Progenitor cell of endocrine pancreas (in vitro differentiated cells): Measurements from ENCODE around the gene SCP2. TPM values are rescaled to one million over a fixed set of nuclear protein-coding genes. Genes with fewer than 3 reads are reported as not detected.
A peak's percentile ranks its signal among the peaks of the same experiment; 100 is the strongest.

Source experiments
- DNase-seq: peaks from one replicate; pipeline ENCODE4 v3.0.0; 2021; ENCODE audit warnings: low spot score; ENCODE audit not compliant: unreplicated experiment
- H3K27ac Mint-ChIP-seq: 2 replicates; pipeline ENCODE4 v1.8.0; 2021; ENCODE audit warnings: mild to moderate bottlenecking, moderate library complexity, mixed read lengths
- H3K27me3 Mint-ChIP-seq: 2 replicates; pipeline ENCODE4 v1.8.0; 2021; ENCODE audit warnings: mixed read lengths
- H3K36me3 Mint-ChIP-seq: 2 replicates; pipeline ENCODE4 v1.8.0; 2022; ENCODE audit warnings: mixed read lengths; ENCODE audit not compliant: insufficient read depth
- H3K4me1 Mint-ChIP-seq: 2 replicates; pipeline ENCODE4 v1.8.0; 2021; ENCODE audit warnings: low read depth, mixed read lengths
- H3K4me3 Mint-ChIP-seq: 2 replicates; pipeline ENCODE4 v1.8.0; 2021; ENCODE audit warnings: low read depth, mild to moderate bottlenecking, moderate library complexity, mixed read lengths
- H3K9me3 Mint-ChIP-seq: 2 replicates; pipeline ENCODE4 v1.8.0; 2021; ENCODE audit warnings: low read depth, mixed read lengths
- total RNA-seq: library from RNA; stranded (reverse); gene quantifications from 2 replicates; pipeline ENCODE4 v1.2.1, GENCODE V29; 2021
- TF ChIP-seq, protein P1 (sequence below): fragments of 200-600 bp; sonication (generic); IDR thresholded peaks from one replicate; pipeline ENCODE4 v1.5.0; 2021; ENCODE audit warnings: antibody characterized with exemption, mild to moderate bottlenecking; ENCODE audit not compliant: unreplicated experiment

The SCP2 gene
- total RNA-seq, 1 donor from 2014 or later = 60.8 TPM

DNA sequence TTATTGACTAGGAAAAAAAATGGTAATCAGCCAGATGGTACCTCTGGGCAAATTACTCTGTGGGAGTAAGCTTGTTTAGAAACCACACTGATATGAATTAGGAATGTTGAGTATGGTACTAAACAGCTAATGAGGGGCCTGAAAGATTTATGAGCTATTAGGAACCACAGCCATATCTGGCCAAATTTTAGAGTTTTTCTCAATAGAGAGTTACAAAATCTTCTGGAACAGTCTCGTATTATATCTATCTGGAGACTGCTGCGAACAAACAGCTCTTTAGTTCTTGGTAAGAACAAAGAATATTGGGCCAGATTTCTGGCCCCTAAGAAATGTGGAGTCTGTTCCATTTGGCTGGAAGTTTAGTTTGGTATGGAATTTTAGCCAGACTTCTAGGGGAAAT is 130.1 kb downstream of the SCP2 start:
- Mint-ChIP-seq H3K4me3 (no peak overlapping the region), H3K27ac (no peak overlapping the region), H3K9me3 (no peaks in the 10 kb centered on the region), H3K4me1 (no peaks in the 10 kb centered on the region), H3K36me3 (peaks cover 9% of the 10 kb centered on the region), H3K27me3 (peaks cover 48% of the 10 kb centered on the region)
- TF ChIP-seq, protein P1, sequence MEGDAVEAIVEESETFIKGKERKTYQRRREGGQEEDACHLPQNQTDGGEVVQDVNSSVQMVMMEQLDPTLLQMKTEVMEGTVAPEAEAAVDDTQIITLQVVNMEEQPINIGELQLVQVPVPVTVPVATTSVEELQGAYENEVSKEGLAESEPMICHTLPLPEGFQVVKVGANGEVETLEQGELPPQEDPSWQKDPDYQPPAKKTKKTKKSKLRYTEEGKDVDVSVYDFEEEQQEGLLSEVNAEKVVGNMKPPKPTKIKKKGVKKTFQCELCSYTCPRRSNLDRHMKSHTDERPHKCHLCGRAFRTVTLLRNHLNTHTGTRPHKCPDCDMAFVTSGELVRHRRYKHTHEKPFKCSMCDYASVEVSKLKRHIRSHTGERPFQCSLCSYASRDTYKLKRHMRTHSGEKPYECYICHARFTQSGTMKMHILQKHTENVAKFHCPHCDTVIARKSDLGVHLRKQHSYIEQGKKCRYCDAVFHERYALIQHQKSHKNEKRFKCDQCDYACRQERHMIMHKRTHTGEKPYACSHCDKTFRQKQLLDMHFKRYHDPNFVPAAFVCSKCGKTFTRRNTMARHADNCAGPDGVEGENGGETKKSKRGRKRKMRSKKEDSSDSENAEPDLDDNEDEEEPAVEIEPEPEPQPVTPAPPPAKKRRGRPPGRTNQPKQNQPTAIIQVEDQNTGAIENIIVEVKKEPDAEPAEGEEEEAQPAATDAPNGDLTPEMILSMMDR = no peak
- no peak for DNase-seq

DNA sequence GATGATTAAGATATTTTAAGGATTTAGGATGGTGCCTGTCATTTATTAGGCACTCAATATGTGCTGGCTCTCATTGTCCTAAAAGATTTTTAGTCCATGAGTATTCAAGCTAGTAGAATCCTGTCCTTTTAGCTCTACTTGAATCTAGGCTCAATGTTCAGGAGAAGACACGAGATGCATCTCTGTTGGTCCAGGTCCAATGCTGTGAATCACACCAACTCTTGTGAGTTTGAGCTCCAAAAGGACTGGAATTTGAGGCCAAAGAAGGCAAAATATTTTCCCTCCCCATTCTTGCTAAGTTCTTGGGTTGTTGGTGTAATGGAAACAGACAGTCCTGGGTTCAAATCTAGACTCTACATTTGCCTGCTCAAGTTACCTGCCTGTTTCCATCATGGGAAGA is 133.5 kb downstream of the SCP2 start:
- no peaks in the 10 kb centered on the region for H3K9me3 Mint-ChIP-seq
- no peak for DNase-seq

DNA sequence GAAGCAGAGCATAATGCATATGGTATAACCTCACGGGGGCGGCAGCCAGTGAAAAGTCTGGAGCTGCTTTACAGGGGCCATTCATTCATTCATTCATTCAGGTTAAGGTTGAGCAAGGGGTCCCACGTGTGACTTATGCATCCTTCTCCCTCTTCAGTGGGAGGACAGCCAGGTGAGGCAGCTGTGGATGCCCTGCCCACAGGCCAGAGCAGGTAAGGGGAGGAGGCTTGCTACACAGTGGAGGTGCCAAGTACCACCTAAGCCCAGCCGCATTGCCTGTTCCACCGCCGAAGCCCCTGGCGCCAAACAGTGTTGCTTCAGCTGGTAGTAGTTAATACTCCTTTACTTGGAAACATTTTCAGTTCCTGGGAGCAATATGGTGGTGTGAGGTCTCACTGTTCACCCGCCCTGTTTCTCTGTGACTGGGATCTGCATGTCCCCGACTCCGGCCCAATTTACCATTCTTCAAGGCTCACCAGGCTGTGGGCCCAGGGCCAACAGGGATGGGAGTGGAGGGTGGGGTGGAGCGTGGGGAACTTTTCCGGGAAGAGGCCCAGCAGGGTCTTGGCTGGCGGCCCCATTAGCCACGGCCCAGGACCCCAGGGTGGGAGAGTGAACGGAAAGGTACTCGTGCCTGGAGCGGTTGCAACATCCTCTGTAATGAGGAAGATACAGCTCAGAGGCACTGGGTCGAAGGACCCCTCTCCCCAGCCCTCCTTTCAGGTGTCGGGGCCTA is 134.2 kb downstream of the SCP2 start:
- Mint-ChIP-seq H3K36me3 (no peaks in the 10 kb centered on the region), H3K4me3 (peak overlapping the region; percentile 61), H3K4me1 (no peaks in the 10 kb centered on the region), H3K27me3 (peaks cover 80% of the 10 kb centered on the region), H3K9me3 (no peaks in the 10 kb centered on the region), H3K27ac (no peak overlapping the region)
- DNase-seq = no peak
- TF ChIP-seq, protein P1 = no peak

More for the DNA sequence above, 133.5 kb downstream of the SCP2 start:
- H3K4me1 Mint-ChIP-seq = no peaks in the 10 kb centered on the region
- H3K27ac Mint-ChIP-seq = no peak overlapping the region
- peaks cover 77% of the 10 kb centered on the region for H3K27me3 Mint-ChIP-seq
- H3K36me3 Mint-ChIP-seq = no peaks in the 10 kb centered on the region
- TF ChIP-seq, protein P1 = no peak
- no peak overlapping the region for H3K4me3 Mint-ChIP-seq

DNA sequence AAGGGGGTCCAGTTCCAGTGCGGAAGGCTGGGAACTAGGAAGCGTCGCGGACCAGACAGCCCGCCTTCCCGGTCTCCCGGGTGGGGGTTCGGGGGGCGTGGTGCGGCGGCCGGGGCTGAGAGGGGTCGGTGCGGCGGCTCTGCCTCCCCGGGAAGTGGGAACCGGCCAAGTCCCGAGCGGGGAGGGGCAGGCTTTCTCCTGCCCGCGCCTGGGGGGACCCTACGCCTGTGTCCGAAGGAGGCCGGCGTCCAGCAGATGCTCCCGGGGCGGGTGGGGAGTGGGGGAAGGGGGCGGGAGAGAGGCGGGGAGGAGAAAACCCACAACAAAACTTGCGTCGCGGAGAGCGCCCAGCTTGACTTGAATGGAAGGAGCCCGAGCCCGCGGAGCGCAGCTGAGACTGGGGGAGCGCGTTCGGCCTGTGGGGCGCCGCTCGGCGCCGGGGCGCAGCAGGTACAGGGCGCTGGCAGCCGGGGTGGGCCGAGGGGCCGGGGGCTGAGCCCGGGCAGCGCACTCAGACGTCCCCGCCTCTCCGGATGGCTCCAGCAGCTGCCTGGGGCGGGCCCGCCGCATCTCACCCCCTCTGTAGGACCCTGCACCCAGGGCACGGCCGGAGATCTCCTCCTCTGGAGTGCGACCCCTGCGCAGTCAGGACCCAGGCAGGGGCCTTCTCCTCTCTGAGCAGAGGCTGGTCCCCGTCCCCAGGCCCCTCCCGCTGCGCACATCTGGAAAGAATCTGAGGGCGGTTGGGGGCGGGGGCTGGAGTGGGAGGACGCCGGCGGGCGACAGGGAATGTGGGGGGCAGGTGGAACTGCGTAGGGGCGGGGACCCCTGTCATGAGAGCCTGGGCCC is 135.0 kb downstream of the SCP2 start, which contains the start of gene PODN:
PODN (plus strand) TSS at position 355 of the 849 bp plus-strand sequence. CDS start 7,643 bp downstream, outside the sequence.
- peak within 1 kb of the TSS; percentile 61 for H3K4me3 Mint-ChIP-seq
- H3K36me3 Mint-ChIP-seq = no peaks in the 10 kb centered on the region
- no peak for DNase-seq
- no peaks in the 10 kb centered on the region for H3K9me3 Mint-ChIP-seq
- peaks cover 88% of the 10 kb centered on the region for H3K27me3 Mint-ChIP-seq
- no peak within 1 kb of the TSS for H3K27ac Mint-ChIP-seq
- TF ChIP-seq, protein P1 = no peak
- no peaks in the 10 kb centered on the region for H3K4me1 Mint-ChIP-seq
